C4-2B (cell line): Measurements from ENCODE around the gene TOP3B.
"Not testable (repeated sequence)": the region's sequence is repeated elsewhere in the genome, so short reads cannot be mapped to it uniquely, and the experiment has no call there.

Experiments used
- H3K27ac ChIP-seq: fragments of 450-650 bp; 2 replicates; pipeline ENCODE4 v1.5.1; 2017
- CTCF ChIP-seq: fragments of 450-650 bp; conservative IDR thresholded peaks from 2 replicates; pipeline ENCODE4 v1.5.1; 2017; ENCODE audit warnings: mild to moderate bottlenecking
- ZFX ChIP-seq: fragments of 450-650 bp; IDR thresholded peaks from 2 replicates; pipeline ENCODE4 v1.6.1; 2017

Gene TOP3B

GRCh38 chr22:21917959-21918261, 64.7 kb downstream of the TOP3B start:
- H3K27ac ChIP-seq: no peak overlapping the region; the same call in 1 of the 2 replicates
- TF ChIP-seq ZFX: no peak
- no peak for TF ChIP-seq CTCF

GRCh38 chr22:21917181-21917958, 65.2 kb downstream of the TOP3B start:
- no peak overlapping the region; the same call in 1 of the 2 replicates for H3K27ac ChIP-seq
- no peak for TF ChIP-seq ZFX
- TF ChIP-seq CTCF: no peak

GRCh38 chr22:21916309-21916918, 66.2 kb downstream of the TOP3B start:
- TF ChIP-seq CTCF (no peak), ZFX (no peak)
- no peak overlapping the region for H3K27ac ChIP-seq

GRCh38 chr22:21915624-21916308, 66.8 kb downstream of the TOP3B start:
- no peak overlapping the region for H3K27ac ChIP-seq
- TF ChIP-seq ZFX (no peak), CTCF (no peak)

GRCh38 chr22:21914033-21914642, 68.4 kb downstream of the TOP3B start:
- not testable (repeated sequence) for H3K27ac ChIP-seq

- H3K27ac ChIP-seq: not testable (repeated sequence)
Observed at GRCh38 chr22:21910367-21910766, 72.2 kb downstream of the TOP3B start.

- TF ChIP-seq ZFX: no peak
- TF ChIP-seq CTCF: no peak
Observed at GRCh38 chr22:21909871-21910270, 72.7 kb downstream of the TOP3B start.

More at GRCh38 chr22:21909871-21910270, 72.7 kb downstream of the TOP3B start:
- H3K27ac ChIP-seq: no peak overlapping the region
